Upper lobe of left lung (tissue), 4 donors: Measurements from ENCODE around the gene SND1.

ENCODE experiments used
- CTCF ChIP-seq, 6 experiments: fragments of 450-650 bp in 4 of 6; fragments of 200-600 bp in 2 of 6; sonication (generic) in 2 of 6; IDR thresholded peaks; one replicate each; pipeline ENCODE4 v1.5.1; 2016 to 2019; ENCODE audit warnings: antibody characterized with exemption in 6 of 6
- POLR2A ChIP-seq, 4 donors: fragments of 450-650 bp; IDR thresholded peaks; one replicate each; pipeline ENCODE4 v1.5.1; 2016 to 2017; ENCODE audit warnings: antibody characterized with exemption in 4 of 4, mild to moderate bottlenecking in 2 of 4
- POLR2AphosphoS5 ChIP-seq, 2 donors: sonication (generic); formaldehyde crosslinking; IDR thresholded peaks; one replicate each; pipeline ENCODE4 v1.5.1; 2017; ENCODE audit warnings: antibody characterized with exemption in 2 of 2

- no peak for TF ChIP-seq CTCF (IDR thresholded peaks at IDR 0.05)
- TF ChIP-seq POLR2A (IDR thresholded peaks at IDR 0.05): no peak
- TF ChIP-seq POLR2AphosphoS5 (IDR thresholded peaks at IDR 0.05): no peak
Measured at GRCh38 chr7:127692200-127692599, 40.2 kb downstream of the SND1 start.
